Stimulated activated CD8-positive, alpha-beta memory T cell treated with anti-CD3 and anti-CD28 coated beads, Interleukin-15, amount 100 ng/mL, for 1 hour (primary cell): Measurements from ENCODE around the gene BMAL1.

Source experiments
- DNase-seq: peaks from one replicate; pipeline ENCODE4 v3.0.0-alpha.2; 2020; ENCODE audit warnings: low read depth

BMAL1 gene

DNA sequence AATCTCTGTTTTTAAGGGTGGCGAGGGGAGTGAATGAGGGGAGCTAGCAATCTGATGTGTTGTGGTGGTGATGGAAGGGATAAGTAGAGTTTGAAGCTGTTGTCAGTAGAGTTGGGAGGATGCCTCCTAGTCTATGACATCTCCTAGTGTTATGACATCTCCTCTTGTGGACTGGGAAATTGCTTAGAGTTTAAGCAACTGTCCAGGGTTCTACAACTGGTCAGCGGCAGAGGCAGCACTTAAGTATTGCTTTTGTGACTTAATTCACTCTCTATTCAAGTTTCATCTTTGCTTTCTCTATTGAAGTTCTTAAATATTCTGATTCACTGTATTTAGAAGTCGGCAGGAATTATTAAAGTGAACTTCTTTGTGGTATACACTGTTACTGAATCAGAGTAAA is 13.8 kb downstream of the BMAL1 start:
- DNase-seq: no peak

DNA sequence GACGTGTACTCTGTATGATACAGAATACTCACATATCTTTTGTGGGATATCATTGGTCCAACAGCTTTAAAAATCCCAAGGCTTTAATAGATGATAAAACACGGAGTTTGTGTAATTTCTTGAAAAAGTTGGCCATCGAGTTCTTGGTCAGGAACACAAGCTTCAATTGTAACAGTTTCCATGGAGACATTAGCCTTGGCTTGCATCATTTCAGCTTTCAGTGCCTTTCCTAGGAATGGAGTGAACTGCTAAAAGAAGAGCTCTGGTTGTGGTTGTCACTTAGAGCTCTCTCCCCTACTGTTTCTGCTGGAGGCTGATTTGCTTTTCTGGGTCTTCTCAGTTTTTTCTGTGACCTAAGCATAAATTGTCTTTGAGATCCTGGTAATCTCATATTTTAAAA is 14.2 kb downstream of the BMAL1 start:
- no peak for DNase-seq

DNA sequence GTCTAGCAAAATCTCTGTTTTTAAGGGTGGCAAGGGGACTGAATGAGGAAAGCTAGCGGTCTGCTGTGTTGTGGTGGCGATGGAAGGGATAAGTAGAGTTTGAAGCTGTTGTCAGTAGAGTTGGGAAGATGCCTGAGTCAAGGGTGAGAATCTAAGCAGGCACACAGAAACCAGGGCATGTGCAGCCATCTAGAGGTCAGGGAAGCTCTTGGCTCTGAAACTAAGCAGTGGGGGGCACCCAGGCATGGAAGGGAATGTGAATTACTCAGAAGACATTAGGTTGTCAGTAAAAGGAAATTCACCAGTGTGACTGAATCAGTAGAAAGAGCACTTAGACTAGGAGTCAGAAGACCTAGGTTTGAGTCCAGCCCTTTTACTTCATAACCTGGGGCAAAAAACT is 15.4 kb downstream of the BMAL1 start:
- no peak for DNase-seq

DNA sequence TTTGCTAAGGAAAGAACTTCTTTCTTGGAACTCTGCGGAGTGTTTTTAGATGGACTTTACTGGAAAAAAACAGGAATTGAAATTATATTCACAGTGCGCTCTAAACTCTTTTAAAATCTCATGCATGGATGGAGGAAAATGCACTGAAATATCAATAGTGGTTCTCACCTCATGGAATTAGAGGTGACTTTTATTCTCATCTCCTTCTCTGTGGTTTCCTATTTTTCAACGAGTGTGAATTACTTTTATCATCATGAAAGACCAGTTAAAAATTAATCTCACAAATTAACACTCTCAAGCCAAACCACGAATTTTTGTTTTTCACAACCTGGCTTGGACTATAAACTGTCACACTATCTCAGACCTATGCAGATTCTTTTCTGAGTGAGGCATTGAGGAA is 16.6 kb downstream of the BMAL1 start:
- DNase-seq: no peak

DNA sequence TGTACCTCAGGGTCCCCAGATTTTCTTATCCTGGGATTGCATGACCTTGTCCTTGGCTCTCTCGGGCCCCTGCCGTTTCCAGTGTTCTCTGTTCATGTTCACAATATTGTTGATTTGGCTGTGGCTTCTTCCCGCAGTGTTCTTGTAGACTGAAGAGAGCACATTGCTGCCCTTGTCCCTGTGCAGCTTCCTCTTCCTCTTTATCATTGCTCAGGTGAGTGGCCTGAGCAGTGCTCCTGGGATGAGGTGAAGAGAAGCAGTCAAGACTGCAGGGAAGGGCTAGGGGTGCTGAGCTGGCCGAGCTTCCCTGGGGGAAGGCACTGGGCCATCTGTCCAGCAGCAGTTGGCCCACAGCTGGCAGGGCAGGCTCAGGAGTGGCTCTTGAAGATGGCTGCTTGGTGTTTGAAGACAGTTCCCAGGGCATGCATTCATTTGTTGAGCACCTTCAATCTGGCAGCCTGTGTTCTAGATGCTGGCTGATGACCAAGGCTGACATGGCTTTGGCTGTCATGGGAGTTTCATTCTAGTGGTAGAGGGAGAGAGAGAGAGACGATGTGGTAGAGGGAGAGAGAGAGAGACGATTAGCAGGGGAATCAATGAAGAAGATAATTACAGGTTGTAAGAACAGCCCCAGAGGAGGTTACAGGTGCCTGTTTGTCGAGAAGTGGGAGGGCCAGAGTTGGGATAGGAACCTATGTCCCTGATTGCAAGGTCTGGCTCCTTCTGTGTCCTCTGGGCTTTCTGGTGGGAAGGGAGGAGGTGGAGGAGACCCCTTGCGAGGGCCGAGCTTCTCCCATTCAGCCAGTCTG is 17.4 kb downstream of the BMAL1 start:
- DNase-seq: no peak

DNA sequence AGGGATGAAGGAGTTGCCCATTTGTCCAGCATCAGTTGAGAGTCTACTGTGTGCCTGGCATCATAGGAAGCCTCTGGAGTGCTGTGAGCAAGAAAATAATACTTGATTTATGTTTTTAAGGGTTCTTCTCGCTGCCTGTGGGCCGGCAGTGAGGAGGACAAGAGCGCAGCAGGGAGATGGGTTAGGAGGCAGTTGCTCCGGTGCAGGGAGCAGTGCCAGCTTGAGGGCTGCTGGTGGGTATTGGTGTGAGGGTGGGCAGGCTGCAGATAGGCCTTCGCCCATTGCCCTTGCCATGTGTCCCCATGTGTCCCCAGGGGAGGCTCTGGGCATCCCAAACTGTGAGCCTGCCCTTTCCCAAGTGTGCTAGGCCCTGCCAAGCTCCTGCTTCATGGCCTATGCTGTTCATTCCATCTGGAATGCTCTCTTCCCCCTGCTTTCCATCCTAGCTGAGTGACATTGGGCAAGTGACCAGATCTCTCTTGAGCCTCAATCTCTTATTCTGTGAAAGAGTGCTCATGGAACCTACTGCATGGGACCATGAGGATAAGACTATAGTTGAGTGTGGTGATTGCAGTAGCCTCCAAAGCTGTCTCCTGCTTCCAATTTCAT is 19.8 kb downstream of the BMAL1 start:
- DNase-seq: no peak

DNA sequence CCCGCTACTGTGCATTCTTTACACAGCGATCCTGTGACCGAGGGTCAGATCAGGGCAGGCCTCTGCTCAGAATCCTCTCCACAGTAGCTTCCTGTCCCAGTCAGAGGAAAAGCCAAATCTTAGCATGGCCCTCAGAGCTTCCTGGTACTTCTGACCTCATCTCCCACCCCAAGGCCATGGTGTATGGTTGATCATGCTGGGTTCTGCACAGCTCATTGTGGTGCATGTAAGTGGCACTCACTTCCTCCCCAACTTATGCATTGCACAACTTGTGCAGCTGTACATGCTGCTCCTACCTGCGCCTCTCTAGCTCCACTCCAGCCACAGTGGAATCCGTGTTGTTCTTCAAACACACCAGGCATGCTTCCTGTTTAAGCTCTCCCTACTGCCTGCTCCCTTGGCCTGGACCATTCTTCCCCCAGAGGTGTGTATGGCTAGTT is 20.3 kb downstream of the BMAL1 start:
- DNase-seq: no peak

DNA sequence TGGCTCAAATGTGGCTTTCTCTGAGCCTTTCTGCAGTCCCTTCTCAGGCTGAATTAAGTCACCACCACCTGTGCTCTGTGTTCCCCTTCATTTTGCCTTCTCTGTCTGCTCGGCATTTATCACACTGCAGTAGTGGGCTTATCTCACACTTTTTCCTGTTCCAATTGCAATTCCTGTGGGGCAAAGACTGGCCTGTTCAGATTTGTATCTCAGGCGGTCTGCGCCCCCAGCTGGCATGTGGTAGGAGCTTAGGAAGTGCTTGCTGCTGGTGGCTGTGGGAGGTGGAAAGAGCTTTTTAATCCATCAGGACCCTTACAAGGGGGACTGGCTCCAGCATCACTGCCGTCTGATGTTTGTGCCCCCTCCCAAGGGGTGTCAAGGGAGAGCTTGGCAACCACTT is 21.2 kb downstream of the BMAL1 start:
- no peak for DNase-seq

DNA sequence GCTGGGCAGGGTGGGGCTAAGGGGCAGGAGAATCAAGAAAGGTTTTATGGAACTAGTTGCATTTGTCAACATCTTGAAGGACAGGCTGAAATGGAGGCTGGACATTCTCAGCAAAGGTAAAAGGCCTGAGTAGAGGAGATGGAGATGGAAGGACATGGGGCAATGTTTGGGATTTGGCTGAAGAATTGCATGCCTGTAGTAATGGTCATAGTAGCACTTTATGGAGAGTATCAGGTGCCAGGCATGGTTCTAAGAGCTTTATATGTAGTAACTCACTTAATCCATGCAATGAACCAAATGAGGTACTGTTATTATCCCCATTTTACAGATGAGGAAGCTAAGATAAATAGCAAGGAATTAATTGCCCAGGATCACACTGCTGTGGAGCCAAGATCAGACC is 23.9 kb downstream of the BMAL1 start:
- DNase-seq: no peak

DNA sequence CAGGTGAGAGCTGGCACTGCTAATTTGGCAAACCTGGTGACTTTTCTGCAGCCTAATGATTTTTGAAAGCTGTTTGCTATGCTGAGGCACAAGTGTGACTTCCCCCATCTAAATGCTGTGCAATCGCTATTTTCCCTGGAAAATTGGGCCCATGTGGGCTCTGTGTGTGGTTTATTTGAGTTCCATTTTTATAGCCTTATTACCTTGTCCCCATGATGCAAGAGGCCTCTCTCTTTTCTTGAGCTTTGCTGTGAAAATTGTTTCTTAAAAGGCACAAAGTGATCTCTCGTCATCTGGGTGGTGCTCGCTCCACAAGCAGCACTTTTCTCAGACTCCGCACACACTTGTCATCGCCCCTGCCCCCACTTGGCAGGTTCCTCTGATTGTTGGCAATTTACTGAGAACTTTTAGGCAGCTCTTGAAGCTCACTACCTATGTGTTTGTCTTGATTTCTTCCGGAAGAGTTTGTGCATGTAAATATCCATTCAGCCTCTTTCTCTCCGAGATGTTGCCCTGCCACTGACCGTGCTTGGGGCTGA is 24.9 kb downstream of the BMAL1 start:
- DNase-seq: no peak

DNA sequence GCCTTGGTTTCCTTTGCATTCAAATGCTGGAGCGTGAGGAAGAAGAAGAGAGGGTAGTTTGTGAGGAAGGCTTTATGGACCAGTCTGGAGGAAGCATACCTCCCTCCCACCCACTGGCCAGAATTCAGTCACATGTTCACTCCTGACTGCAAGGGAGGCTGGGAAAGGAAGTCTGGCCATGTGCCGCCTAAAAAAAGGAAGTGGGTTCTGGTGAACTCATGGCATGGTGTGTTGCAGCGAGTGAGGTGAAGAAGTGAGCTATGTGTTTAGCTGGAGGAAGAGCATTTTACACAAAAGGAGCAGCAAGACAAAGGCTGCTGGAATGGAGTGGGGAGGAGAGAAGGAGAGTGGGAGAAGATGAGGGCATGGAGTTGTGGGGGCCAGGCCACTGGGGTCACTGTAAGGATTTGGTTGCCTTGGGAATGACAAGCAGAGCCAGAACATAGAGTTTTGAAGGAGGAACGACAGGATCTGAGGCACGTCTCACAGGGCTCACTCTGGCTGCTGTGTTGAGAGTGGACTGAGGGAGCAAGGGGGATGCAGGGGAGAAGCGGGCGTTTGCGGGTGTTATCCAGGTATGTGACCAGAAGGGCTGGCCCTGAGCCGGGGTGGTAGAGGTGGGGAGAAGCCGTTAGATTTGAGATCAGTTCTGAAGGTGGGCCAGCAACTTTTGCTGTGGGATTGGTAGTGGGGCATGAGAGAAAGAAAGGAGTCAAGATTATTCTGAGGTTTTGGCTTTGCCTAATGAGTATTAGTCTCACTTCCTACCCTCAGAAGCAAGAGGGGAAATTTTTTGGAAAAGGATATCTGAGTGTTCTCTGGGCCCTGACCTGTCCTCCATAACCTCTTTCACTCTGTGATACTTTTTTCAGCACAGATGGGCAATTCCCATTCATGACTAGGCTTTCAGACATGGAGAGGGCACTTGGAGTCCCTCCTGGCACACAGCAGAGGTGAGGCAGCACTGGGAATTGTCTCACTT is 26.4 kb downstream of the BMAL1 start:
- DNase-seq: no peak

DNA sequence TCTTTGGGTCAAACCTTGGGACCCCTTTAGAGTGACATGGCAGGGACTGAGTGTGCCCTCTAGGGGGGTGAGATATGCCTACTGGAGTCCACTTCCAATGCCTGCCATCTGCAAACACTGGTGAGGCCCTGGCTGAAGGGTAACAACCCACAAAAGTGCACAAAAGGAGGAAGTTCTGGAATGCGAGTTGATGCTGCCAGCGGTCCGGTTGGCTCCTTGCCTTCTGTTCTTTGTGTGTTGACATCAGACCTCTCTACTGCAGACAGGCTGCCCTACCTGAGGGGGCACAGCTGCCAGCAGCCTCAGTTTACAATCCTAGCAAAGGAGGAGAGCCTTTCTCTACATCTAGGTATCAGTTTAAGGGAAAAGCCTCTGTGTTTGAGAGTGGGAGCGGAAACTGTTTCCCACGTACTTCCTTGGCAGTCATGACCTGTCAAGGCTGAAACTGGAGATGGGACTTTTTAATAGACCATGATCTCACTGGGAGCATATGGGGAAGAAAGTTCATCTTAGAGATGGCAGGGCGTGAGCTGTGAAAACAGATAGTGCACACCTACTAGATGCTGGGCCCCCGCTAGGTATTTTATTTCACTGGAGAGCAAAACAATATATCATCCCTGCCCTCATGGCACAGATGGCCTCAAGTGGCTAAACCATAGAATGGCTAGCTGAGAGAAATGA is 27.2 kb downstream of the BMAL1 start:
- no peak for DNase-seq

DNA sequence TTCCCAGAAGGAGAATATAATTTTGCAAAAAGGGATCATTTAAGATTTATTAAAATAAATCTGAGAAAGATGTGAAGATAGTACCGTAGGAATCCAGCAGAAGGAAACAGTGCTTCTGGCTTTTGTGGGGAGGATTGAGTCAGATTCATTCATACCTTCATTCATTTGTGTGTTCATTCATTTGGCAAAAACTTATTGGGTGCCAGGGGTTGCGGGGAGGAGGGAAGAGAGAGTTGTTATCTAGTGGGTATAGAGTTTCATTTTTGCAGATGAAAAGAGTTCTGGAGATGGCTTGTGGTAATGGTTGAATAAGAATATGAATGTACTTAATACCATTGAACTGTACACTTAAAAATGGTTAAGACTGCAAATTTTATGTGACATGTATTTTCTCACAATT is 31.1 kb downstream of the BMAL1 start:
- DNase-seq: no peak

DNA sequence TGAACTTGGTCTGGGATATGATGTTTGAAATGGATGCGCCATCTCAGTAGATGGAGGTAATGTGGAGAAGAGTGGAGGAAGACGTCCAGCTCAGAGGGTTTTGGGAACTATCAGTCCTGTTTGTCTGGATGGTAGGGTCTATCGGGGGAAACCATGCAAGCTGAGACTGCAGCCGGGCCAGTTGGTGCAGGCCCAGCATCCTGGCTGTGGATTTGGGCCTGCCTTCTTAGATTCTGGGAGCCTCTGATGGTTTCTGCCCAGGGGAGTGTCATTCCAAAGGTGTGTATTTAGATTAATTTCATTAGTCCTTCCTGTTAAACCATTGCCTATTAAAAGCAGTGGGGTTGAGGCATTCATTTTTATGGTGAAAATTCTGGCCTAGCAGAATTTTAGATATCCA is 31.6 kb downstream of the BMAL1 start:
- no peak for DNase-seq

DNA sequence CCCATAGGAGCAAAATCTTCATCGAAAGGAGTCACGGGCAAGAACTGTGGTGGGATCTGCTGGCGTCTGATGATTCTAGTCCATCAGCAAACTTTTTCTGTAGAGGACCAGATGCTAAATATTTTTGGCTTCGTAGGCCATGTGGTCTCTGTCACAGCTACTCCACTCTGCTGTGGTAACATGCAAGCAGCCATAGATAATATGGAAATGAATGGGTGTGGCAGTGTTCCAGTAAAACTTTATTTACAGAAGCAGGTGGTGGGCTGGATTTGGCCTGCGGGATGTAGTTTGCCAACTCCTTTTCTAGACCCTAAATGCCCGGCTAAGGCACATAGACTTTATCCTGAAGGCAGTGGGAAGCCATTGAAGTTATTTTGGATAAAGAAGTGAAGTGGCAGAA is 32.9 kb downstream of the BMAL1 start:
- DNase-seq: no peak

DNA sequence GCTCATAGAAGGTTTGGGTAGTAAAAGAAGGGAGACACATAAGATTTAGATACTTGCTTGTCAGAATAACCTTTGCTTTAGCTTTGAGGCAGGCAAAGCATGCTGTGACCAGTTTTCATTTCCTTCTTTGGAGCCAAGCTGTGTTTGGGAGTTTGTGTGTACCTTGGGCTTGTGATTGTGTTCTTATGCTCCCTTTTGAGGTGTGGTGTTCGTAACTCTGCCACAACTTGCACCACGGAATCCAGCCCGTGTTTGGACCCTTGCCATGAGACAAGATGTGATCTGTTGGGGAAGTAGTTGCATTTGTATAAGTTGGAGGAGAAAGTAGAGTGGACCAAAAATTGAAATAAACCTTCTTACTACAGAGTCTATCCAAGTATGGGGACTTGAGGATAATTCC is 34.0 kb downstream of the BMAL1 start:
- DNase-seq: no peak

DNA sequence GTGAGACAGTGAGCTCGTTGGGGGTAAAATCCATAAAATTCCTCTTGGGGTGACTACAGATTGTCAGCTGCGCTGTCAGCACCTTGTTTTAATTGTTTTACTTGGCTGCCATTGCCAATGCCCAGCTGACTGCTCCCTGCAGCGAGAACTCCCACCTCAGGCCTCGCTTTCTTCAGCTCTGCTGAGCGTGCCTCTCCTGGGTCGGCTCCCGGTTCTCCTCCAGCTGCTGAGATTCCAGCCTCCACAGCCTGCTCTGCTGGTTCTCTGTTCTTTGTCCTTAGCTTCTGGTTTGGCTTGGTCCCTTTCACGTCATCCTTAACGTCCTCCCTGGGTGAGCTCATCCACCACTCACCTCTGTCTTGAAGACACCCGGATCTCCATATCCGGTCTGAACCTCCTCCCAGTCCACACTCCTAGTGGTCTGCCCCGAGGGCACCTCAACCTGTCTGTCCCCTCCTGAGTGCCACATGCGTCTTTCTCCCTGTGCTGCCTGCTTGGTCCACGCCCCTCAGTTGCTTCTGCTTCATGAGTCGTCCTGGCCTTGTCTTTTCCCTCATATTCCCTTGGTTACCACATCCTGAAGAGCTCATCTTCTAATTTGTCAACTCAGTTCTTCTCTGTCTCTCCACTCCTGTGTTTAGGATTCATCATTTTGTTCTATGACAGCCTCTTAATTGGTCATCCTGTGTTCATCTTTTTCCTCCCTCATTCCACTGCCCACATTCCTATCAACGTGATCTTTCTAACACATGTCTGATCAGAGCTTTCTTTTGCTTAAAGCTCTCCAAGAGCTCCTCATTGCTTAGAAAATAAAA is 35.6 kb downstream of the BMAL1 start:
- DNase-seq: no peak

DNA sequence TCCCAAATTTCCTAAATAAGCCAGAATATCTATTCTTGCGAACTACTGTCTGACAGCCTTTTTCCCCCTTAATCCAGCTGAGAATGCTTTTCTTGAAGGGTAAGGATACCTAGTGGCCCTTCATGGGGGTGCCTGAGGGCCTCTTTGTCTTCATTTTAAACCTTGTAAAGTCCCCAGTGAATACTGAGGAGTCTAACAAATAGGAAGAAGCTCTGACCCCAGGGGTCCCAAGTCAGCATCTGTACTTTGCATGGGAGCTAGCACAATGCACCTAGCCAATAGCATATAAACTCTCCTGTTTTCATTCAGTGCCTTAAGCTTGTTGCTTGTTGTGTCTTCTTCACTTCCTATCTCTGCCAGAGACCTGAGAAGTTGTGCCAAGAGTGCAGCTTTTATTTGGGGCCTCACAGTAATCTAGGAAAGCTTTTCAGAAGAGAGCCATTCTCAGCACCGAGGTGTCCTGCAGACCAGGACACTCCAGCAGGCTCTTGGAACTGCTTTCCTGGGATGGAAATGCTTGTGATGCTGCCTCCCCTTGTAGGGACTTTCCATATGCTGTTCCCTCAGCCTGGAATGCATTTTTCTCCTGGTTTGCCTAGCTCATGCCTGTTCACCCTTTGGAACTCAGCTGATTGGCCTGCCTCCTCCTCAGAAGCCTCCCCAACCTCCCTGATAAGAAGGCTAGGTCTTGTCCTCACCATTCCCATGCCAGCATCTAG is 37.2 kb downstream of the BMAL1 start:
- DNase-seq: no peak

DNA sequence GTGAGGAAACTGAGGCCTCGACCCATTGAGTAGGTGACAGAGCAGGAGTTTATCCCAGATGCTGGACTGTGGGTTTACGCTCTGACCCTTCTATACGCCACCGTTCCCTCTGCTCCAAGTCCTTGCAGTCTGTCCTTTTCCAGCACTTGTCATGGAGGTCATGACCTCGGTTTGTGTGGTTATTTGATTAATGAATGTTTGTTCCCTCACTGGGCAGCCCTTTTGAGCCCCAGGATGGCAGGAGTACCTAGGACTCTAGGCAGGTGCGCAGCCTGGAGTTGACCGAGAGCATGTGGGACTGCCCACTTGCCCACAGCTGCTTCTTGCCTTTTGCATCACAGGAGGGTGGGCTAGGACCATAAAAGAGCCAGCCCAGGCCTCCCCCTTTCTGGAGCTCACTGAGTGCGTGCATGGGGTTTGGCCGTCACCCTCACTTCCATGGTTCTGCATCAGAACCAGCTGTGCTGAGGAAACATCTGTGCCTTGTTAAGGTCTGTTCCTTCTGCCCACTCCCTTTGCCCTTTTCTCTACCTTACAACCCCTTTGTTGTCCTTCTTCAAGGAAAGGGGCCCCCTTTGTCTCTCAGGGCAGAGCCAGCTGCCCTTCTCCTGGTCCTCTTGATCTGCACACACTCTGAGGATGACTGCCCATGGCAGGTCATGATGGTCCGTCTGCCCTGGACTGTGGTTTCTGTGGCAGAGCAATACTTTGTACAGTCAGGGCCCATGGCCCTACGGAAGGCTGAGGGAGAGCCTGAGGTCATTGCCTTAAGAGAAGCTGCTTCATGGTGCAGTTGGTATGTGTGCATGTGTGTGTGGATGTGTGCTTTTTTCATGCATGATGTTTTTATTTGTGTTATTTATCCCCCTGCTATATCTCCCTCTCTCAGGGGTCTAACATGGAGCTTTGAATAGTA is 38.2 kb downstream of the BMAL1 start:
- no peak for DNase-seq
